Stimulated activated CD8-positive, alpha-beta memory T cell treated with anti-CD3 and anti-CD28 coated beads, Interleukin-7, amount 100 ng/mL, for 24 hours (primary cell): ENCODE results near the gene CACNA1E.

Experiments used
- DNase-seq: peaks from one replicate; pipeline ENCODE4 v3.0.0-alpha.2; 2020; ENCODE audit warnings: low read depth

Gene CACNA1E

GRCh38 chr1:181484821-181485220 is 1.5 kb downstream of the CACNA1E start:
- DNase-seq, result no peak

- DNase-seq, result no peak
Observed at GRCh38 chr1:181485287-181486097, 2.2 kb downstream of the CACNA1E start.

- DNase-seq, result no peak
Observed at GRCh38 chr1:181486098-181486420, 2.7 kb downstream of the CACNA1E start.

- no peak for DNase-seq
Observed at GRCh38 chr1:181488866-181489265, 5.5 kb downstream of the CACNA1E start.

- DNase-seq, result no peak
Observed at GRCh38 chr1:181490276-181490675, 7.0 kb downstream of the CACNA1E start.

- DNase-seq, result no peak
Observed at GRCh38 chr1:181490740-181491712, 7.7 kb downstream of the CACNA1E start.

- no peak for DNase-seq
Observed at GRCh38 chr1:181493166-181493565, 9.8 kb downstream of the CACNA1E start.

GRCh38 chr1:181493885-181494284 is 10.6 kb downstream of the CACNA1E start:
- DNase-seq, result no peak

GRCh38 chr1:181496759-181497158 is 13.4 kb downstream of the CACNA1E start:
- no peak for DNase-seq

GRCh38 chr1:181497870-181498269 is 14.6 kb downstream of the CACNA1E start:
- DNase-seq, result no peak

- no peak for DNase-seq
Observed at GRCh38 chr1:181499825-181500224, 16.5 kb downstream of the CACNA1E start.

- DNase-seq, result no peak
Observed at GRCh38 chr1:181500636-181501035, 17.3 kb downstream of the CACNA1E start.

GRCh38 chr1:181501612-181502011 is 18.3 kb downstream of the CACNA1E start:
- no peak for DNase-seq

- no peak for DNase-seq
Observed at GRCh38 chr1:181503171-181503810, 20.0 kb downstream of the CACNA1E start.

GRCh38 chr1:181504399-181504842 is 21.1 kb downstream of the CACNA1E start:
- no peak for DNase-seq

GRCh38 chr1:181506563-181507353 is 23.4 kb downstream of the CACNA1E start:
- no peak for DNase-seq

- DNase-seq, result no peak
Observed at GRCh38 chr1:181508486-181509165, 25.3 kb downstream of the CACNA1E start.

- DNase-seq, result no peak
Observed at GRCh38 chr1:181513786-181514297, 30.5 kb downstream of the CACNA1E start.

GRCh38 chr1:181514298-181515290 is 31.3 kb downstream of the CACNA1E start:
- no peak for DNase-seq

- no peak for DNase-seq
Observed at GRCh38 chr1:181516706-181517105, 33.4 kb downstream of the CACNA1E start.
